GM10266 (cell line): ENCODE results near the gene DOCK1.

ENCODE experiments used
- DNase-seq: peaks from one replicate; pipeline ENCODE4 v3.0.0; 2012; ENCODE audit errors: extremely low spot score
- TF ChIP-seq, protein P1 (sequence below): IDR thresholded peaks from 2 replicates; pipeline ENCODE4 v1.5.1; 2012; ENCODE audit warnings: mild to moderate bottlenecking, low read depth; ENCODE audit not compliant: control insufficient read depth, insufficient read depth; ENCODE audit errors: missing control alignments

DOCK1 gene

DNA sequence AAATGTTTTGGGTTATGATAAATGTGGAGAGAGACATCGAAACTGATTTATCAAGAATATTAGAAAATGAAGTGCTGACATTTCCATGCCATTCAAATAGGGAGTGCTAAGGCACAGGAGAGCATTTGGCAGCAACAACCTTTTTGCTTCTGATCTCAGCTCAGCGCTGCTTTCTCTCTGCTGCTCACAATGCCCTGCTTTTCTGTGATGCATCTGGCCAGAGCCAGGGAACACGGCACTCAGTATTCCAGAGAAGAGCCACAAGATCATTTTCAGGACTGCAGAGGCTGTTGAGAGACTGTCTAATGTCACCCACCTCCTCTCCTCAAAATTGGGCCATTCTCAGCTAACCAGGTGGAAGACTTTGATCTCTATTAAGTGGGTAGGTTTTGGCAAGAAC, 263.0 kb downstream of the DOCK1 start:
- no peak for DNase-seq
- TF ChIP-seq, protein P1, sequence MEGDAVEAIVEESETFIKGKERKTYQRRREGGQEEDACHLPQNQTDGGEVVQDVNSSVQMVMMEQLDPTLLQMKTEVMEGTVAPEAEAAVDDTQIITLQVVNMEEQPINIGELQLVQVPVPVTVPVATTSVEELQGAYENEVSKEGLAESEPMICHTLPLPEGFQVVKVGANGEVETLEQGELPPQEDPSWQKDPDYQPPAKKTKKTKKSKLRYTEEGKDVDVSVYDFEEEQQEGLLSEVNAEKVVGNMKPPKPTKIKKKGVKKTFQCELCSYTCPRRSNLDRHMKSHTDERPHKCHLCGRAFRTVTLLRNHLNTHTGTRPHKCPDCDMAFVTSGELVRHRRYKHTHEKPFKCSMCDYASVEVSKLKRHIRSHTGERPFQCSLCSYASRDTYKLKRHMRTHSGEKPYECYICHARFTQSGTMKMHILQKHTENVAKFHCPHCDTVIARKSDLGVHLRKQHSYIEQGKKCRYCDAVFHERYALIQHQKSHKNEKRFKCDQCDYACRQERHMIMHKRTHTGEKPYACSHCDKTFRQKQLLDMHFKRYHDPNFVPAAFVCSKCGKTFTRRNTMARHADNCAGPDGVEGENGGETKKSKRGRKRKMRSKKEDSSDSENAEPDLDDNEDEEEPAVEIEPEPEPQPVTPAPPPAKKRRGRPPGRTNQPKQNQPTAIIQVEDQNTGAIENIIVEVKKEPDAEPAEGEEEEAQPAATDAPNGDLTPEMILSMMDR: no peak

DNA sequence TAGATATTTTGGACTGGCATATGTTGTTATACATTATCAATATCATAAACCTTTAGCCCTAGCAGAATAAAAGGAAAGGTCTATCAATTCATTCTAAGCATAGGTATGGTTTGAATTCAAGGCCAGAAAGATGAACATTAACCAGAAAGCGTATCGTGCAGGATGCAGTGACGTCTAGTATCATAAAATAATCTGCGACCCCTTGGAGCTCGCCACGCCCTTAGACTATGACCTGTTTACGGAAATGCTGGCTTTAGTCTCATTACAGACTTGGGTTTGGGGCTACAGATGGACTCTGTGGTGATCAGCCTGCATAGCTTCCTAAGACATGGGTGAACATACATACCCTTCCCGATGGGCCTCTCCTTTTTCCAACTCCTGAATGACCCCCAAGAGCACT, 269.6 kb downstream of the DOCK1 start:
- DNase-seq: no peak
- TF ChIP-seq, protein P1: no peak

DNA sequence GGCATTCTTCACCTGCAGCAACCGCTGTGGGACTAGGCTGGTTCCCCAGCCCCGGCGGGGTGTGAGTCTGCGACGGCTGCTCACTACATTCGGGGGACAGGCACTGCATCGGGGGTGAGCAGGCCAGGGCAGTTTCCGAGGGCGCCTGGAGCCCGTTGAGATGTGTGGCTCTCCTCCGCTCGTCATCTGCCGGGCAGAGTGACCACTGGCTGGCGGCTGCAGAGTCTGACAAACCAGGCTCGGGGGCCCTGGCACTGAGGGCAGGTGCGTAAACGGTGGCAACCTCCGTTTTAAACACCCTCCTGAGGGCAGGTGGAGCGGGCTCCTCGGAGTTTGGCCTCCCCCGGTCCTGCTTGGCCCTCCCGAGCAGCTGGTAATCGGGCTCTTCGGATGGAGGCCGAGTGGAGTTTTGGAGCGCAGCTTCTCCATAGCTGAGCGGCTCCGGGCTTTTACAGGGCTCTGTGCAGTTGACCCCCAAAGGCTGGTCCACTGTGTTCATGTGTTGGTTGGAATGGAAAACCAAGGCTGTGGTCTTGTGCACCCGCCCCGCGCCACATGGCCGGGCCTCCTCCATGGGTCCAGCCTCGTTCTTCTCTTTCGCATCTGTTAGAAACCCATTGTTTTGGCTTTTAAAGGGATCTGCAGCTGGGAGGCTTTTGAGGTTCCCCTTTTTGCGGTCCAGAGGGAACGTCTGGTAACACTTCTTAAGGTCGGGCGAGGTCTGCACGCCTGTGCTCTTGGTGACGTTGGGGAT, 270.3 kb downstream of the DOCK1 start:
- no peak for DNase-seq
- TF ChIP-seq, protein P1: no peak

DNA sequence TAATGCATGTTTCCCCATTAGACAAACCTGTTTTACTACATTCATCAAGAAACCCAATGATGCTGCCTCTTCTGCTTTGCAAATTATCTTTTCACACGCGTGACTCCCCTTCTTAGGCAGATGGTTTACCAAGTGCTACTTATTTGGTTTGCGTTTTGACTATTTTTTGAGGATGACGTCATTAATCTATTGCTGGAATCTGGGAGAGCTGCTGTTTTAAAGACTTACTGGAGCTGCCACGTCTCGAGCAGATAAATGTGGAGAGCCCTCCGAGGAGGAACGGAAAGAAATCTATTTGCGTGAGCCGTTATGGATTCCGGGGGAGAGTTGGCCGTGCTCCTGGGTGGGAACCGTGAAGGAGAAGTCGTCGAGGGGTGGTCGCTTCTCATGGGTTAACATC, 271.4 kb downstream of the DOCK1 start:
- TF ChIP-seq, protein P1: no peak
- no peak for DNase-seq

DNA sequence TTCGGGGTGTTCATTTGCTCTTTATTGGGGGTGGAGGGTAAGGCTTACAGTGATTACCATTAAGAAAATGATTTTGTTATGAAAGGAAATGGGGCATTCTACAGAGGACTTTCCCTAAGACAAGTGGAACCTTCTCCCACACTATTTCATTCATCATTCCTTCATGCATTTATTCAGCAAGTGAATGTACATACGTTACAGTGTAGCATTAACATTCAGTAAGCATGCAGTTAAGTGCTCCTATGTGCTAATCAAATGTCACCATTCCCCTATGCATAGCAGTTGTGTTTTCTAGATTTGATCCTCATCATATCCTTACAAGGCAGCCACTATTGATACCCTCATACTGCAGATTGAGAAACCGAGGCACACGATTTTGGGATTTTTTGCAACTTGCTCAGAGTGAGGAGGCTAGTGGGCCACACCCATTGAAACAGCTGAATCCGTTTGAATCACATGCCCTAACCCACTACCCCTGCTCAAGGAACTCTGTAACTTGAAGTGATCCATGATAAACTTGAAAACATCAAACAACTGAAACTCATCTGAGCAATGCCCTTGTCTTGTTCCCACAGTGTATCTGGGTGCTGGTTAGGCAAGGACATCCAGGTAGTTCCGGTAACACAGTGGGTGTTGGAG, 274.5 kb downstream of the DOCK1 start:
- DNase-seq: no peak
- TF ChIP-seq, protein P1: no peak

DNA sequence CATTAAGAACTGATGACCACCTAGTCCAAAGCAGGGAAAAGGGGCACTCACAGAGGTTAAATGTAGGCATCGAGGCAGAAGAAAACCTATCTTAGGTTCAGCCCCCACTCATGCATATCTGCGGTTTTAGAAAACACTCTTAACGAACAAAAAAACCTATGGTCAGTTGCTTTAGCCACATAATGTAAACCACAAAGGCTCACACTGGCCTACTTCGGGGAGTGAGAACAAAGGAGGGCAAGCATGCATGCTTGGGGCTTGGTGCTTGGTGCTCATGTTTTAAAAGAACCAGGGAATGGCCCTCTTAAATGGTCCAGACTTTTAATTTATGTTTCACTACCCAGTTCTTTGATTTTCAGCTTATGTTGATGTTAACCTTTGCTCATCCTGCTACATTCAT, 276.9 kb downstream of the DOCK1 start:
- DNase-seq: no peak
- TF ChIP-seq, protein P1: no peak

DNA sequence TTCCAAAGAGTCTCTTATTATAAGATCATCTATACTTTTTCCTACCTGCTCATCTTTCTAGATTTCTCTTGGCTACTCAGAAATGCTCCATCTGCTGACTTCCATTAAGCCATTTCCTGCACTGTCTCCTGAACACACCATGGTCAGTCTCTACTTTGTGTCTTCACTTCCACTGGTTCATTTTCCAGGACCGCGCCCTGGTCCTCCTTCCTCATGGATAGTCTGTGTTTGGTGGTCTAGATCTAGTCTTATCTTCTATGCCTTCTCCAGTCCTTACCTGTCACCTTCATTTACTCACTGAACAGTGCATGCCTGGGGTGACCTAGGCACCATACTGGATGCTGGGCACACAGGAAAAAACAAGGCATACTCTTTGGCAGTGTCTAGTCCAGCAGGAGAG, 279.4 kb downstream of the DOCK1 start:
- DNase-seq: no peak
- TF ChIP-seq, protein P1: no peak
